Esophagus squamous epithelium (tissue), 4 donors: ENCODE results near the gene SMAP2.

Source experiments
- POLR2A ChIP-seq, 4 donors: fragments of 450-650 bp; IDR thresholded peaks; one replicate each; pipeline ENCODE4 v1.6.1; 2017; ENCODE audit warnings: antibody characterized with exemption in 4 of 4, mild to moderate bottlenecking in 4 of 4, moderate library complexity in 3 of 4
- TF ChIP-seq, protein P1 (sequence below), 6 experiments: fragments of 450-650 bp in 4 of 6; fragments of 200-600 bp in 2 of 6; sonication (generic) in 2 of 6; IDR thresholded peaks; one replicate each; pipeline ENCODE4 v1.5.1; 2016 to 2019; ENCODE audit warnings: antibody characterized with exemption in 6 of 6, mild to moderate bottlenecking in 4 of 6, moderate library complexity in 4 of 6

DNA sequence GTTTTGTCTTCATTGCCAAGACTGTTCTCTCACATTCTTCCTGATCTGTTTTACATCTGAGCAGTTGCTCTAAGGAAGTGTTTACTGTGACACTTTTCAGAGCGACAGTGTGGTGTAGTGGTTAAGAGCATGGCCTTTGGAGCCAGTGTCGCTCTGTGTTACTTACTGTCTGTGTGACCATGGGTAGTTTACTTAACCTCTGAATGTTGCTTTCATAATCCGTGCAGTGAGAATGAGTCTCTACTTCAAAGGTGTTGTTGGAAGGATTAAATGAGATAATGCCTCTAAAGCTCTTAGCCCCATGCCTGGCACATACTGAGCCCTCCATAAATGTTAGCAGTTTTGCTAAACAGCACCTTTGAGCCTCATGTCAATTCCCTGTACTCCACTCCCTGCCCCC lies 40.8 kb downstream of the SMAP2 start:
- TF ChIP-seq, protein P1, sequence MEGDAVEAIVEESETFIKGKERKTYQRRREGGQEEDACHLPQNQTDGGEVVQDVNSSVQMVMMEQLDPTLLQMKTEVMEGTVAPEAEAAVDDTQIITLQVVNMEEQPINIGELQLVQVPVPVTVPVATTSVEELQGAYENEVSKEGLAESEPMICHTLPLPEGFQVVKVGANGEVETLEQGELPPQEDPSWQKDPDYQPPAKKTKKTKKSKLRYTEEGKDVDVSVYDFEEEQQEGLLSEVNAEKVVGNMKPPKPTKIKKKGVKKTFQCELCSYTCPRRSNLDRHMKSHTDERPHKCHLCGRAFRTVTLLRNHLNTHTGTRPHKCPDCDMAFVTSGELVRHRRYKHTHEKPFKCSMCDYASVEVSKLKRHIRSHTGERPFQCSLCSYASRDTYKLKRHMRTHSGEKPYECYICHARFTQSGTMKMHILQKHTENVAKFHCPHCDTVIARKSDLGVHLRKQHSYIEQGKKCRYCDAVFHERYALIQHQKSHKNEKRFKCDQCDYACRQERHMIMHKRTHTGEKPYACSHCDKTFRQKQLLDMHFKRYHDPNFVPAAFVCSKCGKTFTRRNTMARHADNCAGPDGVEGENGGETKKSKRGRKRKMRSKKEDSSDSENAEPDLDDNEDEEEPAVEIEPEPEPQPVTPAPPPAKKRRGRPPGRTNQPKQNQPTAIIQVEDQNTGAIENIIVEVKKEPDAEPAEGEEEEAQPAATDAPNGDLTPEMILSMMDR (IDR thresholded peaks at IDR 0.05) = no peak
- TF ChIP-seq POLR2A (IDR thresholded peaks at IDR 0.05) = no peak
